Measurements from ENCODE around the gene PLXNA4.

PLXNA4 gene

DNA sequence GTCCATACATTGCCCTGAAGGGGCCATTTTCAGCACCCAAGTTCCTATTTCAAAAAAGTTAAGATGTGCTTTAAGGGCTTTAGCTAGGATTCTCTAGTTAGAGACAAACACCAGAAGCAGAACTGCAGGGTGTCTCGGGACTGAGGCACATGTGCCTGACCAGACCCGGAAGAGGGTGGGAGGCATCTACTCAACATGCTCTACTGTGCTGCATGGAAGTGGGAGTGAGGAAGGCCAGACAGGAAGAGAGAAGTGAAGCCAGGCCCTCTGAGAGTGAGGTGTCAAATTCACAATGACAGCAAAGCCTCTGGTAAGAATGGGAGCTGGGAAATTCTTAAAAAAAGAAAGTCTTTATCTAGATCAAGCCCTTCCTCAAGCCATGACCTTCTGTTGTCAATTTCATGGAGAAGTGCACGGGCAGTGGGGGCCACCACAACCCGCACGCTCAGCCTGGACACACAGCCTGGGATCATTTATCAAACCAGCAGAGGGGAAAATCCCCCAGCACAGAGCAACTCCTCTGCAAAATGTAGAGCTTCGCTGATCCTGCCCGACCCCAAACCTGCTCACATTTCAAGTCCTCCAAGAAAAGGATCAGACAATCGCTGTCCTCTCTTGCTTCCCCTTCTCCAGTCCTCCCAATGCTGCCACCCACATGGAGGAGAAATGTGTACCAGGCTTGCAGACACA, 38.7 kb downstream of the PLXNA4 start:
- H3F3A ChIP-seq (ENCODE audit: control insufficient read depth, insufficient read depth), result no peaks in the 10 kb centered on the region
- no peak overlapping the region for H3K27ac ChIP-seq (ENCODE audit: low read depth, low read length)
- no peaks in the 10 kb centered on the region for H3K9me3 ChIP-seq (ENCODE audit: control insufficient read depth, insufficient read depth, low read length)
- no peaks in the 10 kb centered on the region for H3K9me2 ChIP-seq (replicated peaks; ENCODE audit: control insufficient read depth, low read length)
- no peaks in the 10 kb centered on the region for H3K36me3 ChIP-seq (ENCODE audit: control insufficient read depth, low read length)
- TF ChIP-seq, protein P1, sequence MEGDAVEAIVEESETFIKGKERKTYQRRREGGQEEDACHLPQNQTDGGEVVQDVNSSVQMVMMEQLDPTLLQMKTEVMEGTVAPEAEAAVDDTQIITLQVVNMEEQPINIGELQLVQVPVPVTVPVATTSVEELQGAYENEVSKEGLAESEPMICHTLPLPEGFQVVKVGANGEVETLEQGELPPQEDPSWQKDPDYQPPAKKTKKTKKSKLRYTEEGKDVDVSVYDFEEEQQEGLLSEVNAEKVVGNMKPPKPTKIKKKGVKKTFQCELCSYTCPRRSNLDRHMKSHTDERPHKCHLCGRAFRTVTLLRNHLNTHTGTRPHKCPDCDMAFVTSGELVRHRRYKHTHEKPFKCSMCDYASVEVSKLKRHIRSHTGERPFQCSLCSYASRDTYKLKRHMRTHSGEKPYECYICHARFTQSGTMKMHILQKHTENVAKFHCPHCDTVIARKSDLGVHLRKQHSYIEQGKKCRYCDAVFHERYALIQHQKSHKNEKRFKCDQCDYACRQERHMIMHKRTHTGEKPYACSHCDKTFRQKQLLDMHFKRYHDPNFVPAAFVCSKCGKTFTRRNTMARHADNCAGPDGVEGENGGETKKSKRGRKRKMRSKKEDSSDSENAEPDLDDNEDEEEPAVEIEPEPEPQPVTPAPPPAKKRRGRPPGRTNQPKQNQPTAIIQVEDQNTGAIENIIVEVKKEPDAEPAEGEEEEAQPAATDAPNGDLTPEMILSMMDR (IDR thresholded peaks at IDR 0.05; ENCODE audit: low read depth, low read length, poor library complexity, severe bottlenecking), result no peak
- TF ChIP-seq EZH2phosphoT487 (IDR thresholded peaks at IDR 0.05; ENCODE audit: borderline replicate concordance, low read length), result no peak
- no peaks in the 10 kb centered on the region for H3K79me2 ChIP-seq (ENCODE audit: control insufficient read depth, low read length)
- H3K27me3 ChIP-seq (ENCODE audit: control insufficient read depth, low read length), result no peaks in the 10 kb centered on the region
- no peak overlapping the region for H3K4me2 ChIP-seq (ENCODE audit: low read length)
- H4K20me1 ChIP-seq (ENCODE audit: control insufficient read depth, insufficient read depth, low read depth, low read length), result no peaks in the 10 kb centered on the region
- H3K4me1 ChIP-seq (ENCODE audit: control insufficient read depth, low read length), result no peaks in the 10 kb centered on the region
- H3K4me3 ChIP-seq (ENCODE audit: low read length), result no peak overlapping the region

DNA sequence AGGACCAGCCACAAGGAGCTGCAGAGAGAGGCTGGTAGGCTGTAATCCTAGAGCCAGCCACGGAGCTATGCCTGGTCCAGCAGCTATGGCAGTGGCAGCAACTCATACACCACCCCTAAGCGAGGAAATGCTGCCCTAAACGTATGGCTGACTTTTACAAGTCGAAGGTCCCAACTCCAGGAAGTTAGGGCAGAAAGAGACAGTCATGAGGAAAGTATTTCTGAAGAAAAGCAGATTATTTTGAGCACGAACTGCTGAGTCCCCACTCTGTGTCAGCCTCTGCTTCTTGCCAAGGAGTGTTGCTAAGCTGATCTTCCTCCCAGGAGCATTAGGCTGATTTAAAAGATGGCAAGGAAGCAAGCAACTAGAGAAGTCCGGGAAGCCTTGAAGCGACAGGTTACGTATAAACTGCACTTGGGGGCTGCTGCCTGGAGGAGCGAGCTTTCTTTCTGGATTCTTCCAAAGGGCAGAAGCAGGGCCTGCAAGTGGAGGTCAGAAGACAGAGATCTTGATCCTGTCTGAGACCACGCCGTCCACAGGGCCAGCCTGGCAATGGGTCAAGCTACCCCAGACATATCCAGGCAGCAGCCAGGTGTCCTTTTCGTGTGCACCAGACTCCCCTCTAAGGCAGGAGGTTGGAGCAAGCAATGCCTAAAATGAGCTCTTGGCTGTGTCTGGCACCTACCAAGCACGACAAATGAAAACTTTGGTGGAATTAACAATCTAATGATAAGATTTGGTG, 39.4 kb downstream of the PLXNA4 start:
- TF ChIP-seq EZH2phosphoT487 (IDR thresholded peaks at IDR 0.05; ENCODE audit: borderline replicate concordance, low read length), result no peak
- TF ChIP-seq, protein P1 (IDR thresholded peaks at IDR 0.05; ENCODE audit: low read depth, low read length, poor library complexity, severe bottlenecking), result no peak
- no peaks in the 10 kb centered on the region for H3K79me2 ChIP-seq (ENCODE audit: control insufficient read depth, low read length)
- no peaks in the 10 kb centered on the region for H3K4me1 ChIP-seq (ENCODE audit: control insufficient read depth, low read length)
- H3K36me3 ChIP-seq (ENCODE audit: control insufficient read depth, low read length), result no peaks in the 10 kb centered on the region
- H3K9me2 ChIP-seq (replicated peaks; ENCODE audit: control insufficient read depth, low read length), result no peaks in the 10 kb centered on the region
- no peaks in the 10 kb centered on the region for H3F3A ChIP-seq (ENCODE audit: control insufficient read depth, insufficient read depth)
- H3K27me3 ChIP-seq (ENCODE audit: control insufficient read depth, low read length), result no peaks in the 10 kb centered on the region
- H3K4me2 ChIP-seq (ENCODE audit: low read length), result no peak overlapping the region
- no peak overlapping the region for H3K27ac ChIP-seq (ENCODE audit: low read depth, low read length)
- no peaks in the 10 kb centered on the region for H3K9me3 ChIP-seq (ENCODE audit: control insufficient read depth, insufficient read depth, low read length)
- H4K20me1 ChIP-seq (ENCODE audit: control insufficient read depth, insufficient read depth, low read depth, low read length), result no peaks in the 10 kb centered on the region
- no peak overlapping the region for H3K4me3 ChIP-seq (ENCODE audit: low read length)

DNA sequence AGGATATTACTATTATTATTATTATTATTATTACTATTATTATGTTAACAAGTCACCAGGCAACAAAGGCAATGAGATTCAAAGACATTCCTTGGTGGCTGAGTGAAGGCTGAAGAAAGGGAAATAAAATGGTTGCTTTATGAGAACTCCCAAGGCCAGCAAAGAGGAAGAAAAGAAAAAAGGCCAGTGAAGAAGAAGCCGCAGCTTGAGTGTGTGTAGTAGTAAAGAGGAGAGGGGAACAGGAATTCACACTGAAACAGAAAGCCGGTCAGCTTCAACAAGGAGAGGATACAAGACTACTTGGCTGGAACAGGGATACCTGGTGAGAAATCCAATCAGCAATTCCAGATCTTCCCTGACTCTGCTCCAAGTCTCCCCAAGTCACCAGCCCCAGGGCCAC, 42.4 kb downstream of the PLXNA4 start:
- Histone ChIP-seq H3K36me3 (ENCODE audit: control insufficient read depth, low read length) (no peaks in the 10 kb centered on the region), H3K4me1 (ENCODE audit: control insufficient read depth, low read length) (no peaks in the 10 kb centered on the region), H3K27ac (ENCODE audit: low read depth, low read length) (no peak overlapping the region), H3F3A (ENCODE audit: control insufficient read depth, insufficient read depth) (no peaks in the 10 kb centered on the region), H3K9me2 (replicated peaks; ENCODE audit: control insufficient read depth, low read length) (no peaks in the 10 kb centered on the region), H3K4me3 (ENCODE audit: low read length) (no peak overlapping the region), H3K4me2 (ENCODE audit: low read length) (no peak overlapping the region), H3K27me3 (ENCODE audit: control insufficient read depth, low read length) (no peaks in the 10 kb centered on the region), H4K20me1 (ENCODE audit: control insufficient read depth, insufficient read depth, low read depth, low read length) (no peaks in the 10 kb centered on the region), H3K79me2 (ENCODE audit: control insufficient read depth, low read length) (no peaks in the 10 kb centered on the region), H3K9me3 (ENCODE audit: control insufficient read depth, insufficient read depth, low read length) (no peaks in the 10 kb centered on the region)
- TF ChIP-seq EZH2phosphoT487 (IDR thresholded peaks at IDR 0.05; ENCODE audit: borderline replicate concordance, low read length), result no peak
- TF ChIP-seq, protein P1 (IDR thresholded peaks at IDR 0.05; ENCODE audit: low read depth, low read length, poor library complexity, severe bottlenecking), result no peak

All from DOHH2 (cell line).